Activated naive CD4-positive, alpha-beta T cell treated with Interleukin-2 at 50 U/mL for 16 hours (primary cell): ENCODE results near the gene SPRED2.

Source experiments
- DNase-seq: peaks from one replicate; pipeline ENCODE4 v3.0.0-alpha.2; 2020

The SPRED2 gene

DNA sequence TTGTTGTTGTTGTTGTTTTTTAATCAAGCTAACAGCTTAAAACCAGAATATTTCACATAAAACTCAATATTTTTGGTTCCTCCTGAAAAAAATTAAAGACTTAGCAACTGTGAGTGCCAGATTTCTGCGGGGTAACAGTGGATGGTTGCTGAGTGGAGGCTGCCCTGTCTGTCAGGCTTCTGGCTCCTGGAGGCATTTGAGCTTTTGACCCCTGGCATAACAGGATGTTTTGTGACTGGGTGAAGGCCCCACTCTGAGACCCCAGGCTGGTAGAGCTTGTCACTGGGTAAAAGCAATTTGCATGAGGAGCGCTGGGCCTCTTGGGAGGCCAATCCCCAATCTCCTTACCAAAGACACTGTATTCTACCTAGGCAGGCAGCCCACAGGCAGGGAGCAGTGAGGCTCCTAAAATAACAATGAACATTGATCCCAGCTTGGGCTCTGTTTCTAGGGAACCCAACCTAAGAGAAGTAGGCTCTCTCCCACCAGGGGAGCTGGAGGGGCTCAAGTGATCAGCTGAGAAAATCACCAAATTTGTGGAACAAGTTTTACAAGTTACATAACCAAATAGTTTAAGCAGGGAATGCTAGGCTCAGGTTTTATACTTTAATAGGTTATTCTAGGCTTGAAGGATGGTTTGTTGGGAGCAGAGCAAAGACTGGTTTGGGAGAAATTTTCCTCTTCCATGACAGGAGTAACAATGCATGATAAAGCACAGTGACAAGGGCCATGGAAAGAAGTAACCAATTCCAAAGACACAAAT, 5.9 kb upstream of the SPRED2 start:
- no peak for DNase-seq

DNA sequence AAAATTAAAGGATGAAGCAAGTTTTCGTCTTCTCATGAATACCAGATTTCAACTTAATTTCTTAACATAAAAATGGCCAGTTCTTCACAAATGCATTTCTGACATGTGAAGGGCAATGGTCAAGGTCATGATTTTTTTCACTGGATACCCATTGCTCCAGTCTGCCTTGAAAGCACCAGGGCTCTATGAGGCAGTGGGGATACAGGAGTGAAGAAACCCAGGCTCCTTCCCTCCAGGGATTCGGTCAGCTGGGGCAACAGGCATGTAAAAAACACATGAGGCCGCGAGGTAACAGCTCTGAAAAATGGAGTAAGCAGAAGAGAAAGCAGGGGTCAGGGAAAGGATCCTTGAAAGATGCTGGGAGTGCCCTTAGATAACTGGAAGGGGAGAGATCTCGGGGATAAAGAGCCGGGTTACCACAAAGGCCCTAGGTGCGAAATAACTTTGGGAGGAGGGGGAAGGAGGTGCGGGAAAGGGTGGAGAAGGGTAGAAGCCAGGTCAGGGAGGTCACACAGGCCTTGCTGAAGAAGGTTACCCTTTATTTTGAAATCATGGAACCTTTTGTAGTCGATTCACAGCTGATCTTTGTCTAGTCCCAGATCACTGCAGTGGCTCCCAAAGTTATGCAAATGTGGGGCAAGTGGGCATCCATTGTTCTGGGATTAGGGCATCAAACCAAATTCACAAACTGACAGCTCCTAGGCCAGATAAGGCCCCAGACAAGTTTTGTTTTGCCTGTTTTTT, 5.2 kb upstream of the SPRED2 start:
- DNase-seq, result no peak

DNA sequence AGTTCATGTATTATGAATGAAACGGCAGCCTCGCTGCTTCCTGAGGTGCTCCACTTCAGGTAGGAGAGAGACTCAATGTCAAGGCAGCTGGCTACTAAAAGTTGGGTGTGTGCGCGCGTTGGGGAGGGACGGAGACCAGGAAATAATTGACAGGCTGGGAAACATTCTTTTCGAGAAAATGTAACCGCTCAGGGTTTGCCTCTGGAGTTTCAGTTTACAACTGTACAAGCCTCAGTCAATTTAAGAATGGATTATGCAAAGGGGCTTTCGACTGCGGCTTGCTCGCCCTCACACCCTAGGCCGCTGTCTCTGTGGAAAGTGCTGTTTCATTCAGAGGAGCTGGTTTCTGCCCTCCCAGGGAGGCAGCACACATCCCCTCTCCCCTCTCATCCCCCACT, 4.4 kb upstream of the SPRED2 start:
- DNase-seq, result peak; percentile 57

DNA sequence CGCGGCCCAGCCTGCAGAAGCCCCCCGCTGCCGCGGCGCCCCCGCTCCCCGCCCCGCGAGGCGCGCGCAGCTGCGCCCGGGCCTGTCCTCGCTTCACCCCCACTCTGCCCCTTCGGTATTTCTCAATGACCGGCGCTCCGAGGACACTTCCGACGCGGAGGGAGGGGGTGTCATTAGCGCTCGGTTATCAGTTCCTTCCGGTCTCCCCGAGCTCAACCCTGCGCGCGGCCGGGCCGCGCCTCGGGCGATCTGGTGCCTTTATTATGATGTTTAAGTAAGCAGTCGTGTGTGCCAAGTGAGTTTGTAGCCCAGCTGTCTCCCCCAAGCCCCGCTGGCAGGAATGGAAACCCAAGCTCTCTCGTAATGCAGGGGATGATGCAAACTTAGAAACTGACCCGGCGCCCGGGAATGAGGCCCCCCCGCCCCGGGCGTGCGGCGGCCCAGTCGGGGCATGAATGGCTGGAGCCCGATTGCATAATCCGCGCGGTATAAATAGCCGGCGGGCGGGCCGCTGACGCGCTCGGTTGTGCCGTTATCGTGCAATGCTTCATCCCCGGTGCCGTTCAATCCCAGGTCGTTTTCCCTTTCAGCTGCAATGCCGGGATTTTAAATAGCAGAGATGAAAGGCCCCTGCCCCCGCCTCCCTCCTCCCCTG, 3.9 kb upstream of the SPRED2 start:
- DNase-seq, result peak; percentile 29

DNA sequence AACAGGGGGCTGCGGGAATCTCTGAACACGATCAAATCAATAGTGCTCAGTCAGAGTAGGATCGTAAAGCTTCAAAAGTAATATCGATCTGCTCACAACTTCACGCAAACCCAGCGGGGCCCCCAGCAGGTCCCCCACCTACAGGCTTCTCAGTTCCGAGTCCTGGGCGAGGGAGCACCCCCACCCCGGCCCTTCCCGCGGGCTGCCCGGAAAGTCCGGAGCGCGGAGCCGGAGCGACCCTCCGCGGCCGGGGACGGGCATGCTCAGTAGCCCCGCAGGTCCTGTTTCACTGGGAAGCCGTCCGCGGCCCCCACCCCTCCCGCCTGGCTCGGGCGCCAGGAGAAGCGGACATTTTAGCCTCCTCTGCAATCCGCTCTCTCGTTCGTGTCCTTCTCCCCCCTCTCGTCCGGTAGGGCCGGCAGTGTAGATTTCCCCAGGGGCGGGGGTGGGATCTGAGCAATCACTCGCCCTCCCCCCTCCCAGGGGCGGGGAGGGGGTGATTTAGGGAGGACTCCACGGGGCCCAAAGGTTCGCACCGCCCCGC, 3.3 kb upstream of the SPRED2 start:
- peak; percentile 62 for DNase-seq

DNA sequence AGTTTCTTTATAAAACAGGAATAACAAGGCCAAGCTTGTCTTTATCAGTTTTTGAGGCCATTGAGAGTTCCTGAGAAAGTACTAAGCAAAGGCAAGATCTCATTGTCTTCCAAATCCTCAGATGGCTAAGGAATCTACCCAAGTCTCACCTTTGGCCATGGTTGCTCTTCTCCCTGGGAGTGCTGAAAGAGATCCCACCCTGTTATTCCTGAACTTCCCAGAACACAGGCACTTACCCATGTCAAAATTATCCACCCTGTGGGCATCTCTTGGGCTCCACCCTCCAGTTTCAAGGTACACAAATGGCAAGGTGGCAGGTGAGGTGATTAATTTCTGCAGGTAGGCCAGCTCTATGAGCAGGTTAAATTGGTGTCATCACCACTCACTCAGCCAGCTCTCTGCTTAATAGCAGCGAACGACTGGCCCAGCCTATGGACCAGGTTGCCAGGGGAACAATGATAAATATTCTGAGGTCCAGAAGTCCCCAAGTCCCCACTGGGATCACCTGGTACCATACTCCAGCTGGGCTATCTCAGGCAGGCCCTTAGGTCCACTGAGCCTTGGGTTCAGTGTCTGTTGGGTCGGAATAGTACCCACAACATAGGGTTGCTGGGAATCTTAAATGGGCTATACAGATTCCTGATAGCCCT, 2.3 kb upstream of the SPRED2 start:
- DNase-seq, result no peak

DNA sequence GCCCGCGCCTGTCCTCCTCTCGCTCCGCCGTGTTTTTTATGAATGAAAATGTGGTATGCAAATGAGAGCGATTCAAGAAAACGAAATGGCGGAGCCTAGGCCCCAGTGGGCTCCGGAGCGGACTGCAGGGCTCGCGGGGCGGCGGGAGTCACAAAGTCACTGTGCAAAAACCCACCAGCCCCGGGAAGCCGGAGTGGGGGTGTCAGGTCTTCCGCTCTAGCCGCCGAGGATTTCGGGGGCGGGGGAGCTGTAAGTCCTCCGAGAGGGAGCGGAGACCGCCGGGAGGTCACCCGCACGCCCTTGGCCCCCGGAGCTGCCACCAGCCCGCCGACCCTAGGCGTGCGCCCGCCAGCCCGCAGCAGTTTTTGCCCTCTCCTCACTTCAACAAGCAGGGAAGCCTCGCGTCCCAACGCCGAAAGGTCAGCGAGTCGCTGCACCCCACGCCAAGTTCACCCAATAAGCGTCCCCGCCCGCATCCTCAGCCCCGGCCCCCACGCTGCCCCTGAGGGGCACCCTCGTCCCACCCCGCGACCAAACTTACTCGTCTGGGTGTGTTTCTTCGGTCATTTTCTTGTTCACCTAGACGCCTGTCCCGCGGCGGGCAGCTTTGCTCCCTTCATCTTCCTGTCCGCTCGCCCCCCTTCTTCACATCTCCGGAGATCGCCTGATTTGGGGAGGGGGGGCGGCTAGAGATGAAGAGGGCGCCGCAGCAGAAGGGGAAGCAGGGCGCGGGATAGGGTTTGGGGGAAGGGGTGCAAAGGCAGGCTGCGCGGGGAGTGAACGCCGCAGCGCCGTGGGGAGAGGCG, 775 bp downstream of the SPRED2 start:
- peak; percentile 51 for DNase-seq

DNA sequence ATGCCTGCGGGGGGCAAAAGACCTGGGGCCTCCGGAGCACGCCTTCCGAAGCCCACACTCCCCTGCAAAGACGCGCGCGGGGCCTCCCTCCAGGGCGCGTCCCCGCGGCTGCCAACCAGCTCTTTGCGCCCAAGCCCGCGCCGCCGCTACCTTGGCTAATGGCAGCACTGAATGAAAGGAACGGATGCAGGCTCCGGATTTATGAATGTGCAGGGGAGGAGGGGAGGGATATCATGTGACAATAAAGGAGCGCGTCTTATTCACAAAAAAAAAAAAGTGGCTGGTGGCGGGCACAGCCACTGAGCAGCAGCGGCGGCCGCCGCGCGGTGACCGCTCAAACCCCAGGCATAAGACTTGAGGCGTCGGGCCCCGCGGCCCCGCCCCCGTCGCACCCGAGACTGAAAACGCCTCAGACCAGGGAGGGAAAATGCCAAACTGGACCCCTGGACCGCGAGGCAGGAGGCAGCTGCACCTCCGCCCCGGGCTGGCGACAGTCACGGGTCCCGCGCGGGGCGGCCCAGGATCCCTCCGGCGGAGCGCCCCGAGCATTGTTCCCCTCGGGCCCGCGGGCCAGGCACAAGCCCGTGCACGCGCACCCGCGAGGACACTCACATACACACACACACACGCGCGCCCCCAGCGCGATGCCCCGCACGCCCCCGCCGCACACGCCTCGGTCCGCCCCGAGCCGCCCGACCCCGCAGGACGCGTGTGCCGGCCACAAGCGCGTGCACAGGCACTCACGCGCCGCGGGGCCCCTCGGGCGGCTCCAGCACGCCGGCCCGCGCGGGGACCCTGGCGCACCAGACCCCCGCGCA, 1.6 kb downstream of the SPRED2 start:
- peak; percentile 63 for DNase-seq

DNA sequence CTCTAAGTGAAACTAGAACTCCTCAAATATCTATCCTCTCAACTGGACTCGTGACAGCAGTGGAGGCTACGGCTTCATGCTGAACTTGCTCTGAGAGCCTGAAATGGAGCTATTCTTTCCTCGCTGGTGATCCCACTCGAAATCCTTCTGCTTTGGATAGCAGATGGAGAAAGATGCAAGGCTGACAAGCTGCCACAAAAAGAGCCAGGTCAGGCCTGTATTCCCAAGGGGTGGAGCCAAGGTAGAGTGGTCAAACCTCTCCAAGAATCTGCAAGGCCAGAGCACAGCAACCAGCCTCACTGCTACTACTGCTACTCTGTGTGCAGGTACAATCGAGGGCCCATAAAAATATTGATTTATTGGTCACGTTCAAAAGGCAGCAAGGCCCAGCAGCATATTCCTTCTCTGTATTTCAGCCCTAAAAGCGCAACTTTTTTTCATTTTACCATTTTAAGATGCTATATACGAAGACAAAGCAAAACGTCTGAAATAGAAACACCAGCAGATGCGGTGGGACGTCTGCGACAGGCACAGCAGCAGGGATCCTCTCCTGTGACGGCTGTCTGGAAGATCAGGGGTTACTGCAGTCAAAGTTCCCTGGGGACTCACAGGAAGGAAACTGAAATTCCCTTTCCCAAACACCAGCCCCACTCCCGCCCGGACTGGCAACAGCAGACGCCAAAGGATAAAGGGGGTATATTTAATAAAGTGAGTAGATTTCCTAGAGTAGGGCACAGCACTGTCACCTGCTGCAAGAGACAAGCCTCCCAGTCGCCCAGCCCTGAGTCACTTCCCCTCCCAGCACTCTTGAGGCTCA, 2.4 kb downstream of the SPRED2 start:
- DNase-seq, result no peak

DNA sequence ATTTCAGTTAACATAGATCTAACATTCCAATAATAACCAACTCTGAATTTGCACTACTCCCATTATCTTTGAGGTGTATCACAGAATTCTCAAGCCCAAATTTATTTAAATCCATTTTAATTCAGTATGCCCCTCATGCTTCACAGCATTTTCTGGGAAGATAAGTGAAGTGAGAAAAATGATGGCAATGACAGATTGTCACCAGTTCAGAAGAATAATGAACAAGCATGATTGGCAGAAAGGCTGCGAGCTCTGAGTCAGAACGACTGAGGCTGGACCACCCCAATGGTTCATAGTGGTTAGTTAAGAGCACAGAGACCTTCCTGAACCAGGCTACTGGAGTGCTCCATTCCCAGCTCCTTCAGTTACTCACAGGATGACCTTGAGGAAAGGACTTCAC, 4.9 kb downstream of the SPRED2 start:
- no peak for DNase-seq

DNA sequence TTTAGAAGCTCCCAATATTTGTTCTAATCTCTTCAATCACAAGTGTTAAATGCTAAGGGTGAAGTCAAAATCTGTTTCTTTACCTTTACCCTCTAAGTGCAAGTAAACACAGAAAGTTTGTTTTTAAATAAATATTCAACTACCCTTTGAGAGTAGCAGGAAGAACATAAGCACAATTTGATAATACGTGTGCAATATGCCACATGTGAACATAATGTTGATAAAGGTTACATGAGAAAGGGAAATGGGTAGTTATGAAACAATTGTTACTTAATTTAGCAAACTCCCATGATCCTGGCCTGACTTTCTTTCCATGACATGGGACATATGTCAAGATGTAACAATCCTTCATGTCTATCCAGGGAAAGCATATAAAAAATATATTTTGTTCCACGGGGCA, 7.1 kb downstream of the SPRED2 start:
- no peak for DNase-seq

DNA sequence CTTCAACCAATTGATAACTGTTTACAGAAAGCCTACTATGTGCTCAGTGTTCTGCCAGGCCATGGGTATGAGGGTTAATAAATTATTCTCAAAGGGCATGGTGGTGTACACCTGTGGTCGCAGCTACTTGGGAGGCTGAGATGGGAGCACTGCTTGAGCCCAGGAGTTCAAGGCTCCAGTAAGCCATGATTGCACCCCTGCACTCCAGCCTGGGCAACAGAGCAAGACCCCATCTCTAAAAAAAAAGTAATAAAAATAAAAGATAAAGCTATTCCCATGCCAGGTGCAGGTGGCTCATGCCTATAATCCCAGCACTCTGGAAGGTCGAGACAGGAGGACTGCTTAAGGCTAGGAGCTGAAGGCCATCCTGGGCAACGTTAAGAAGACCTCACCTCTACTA, 8.0 kb downstream of the SPRED2 start:
- no peak for DNase-seq

DNA sequence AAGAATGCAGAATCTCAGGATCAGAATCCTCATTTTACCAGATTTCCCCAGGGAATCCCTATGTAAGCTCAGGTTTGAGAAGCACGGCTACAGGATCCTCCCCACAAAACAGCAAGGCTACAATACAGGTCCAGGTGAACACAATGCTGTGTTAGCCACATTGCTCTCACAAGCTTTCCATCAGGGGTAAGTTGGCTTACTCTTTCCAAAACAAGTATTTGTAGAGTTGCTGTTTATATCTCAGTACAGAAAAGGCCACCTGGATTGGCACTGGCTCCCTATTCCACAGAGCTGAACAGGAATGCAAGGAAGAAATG, 11.0 kb downstream of the SPRED2 start:
- DNase-seq, result no peak

DNA sequence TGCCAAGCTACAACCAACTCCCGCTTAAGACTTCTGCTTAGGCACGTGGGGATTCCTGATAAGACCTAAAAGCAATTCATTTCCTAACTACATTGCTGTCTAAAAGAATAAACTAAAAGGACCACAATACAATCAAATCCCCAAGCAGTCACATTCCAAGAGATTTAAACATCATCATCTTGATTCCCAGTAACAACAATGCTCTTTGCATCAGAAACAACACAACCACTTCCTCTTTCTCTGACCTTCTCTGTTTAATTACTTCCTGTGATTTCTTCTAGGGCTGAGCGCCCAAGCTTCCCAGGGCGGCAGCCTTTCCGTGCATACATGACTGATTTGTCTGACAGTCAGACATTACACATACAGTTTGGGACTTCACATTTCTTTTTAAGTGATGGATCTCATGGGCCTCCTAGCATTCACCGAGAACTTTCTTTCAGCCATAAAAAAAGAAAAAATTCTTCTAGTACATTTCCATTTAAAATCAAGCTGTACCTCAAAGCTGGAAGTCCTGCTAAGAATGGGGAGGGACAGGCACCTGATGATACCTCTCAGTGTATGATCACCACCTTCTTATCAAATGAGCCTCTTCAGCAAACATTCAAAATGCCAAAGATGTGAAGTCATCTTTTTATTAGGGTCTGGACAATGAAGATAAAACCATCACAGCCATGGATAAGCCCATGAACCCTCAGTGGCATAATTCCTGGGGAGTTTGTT, 11.5 kb downstream of the SPRED2 start:
- DNase-seq, result no peak

DNA sequence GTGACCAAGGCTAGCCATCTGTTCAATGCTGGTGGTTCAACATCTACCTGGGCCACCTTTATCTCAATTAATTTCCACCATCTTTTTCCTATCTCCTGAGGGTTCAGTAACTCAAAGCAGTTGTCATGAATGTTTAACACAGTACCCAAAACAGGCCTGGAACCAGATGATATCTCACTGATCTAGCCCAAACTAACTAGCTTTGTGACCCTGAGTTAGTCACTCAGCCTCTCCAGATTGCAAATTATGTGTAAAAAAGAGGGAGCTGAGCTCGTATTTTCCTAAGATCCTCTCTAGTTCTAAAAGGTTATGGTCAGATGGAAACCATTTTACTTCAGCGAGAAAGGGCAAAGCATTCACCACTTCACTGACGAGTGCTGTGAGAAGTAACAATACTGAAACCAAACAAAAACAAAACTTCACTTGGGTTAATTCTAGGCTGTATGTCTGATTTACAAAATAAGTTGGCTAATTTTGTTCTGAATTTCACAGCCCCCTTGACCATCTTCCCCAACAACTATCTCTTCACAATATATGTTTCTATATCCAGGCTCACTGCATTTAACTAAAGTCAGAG, 14.8 kb downstream of the SPRED2 start:
- no peak for DNase-seq

DNA sequence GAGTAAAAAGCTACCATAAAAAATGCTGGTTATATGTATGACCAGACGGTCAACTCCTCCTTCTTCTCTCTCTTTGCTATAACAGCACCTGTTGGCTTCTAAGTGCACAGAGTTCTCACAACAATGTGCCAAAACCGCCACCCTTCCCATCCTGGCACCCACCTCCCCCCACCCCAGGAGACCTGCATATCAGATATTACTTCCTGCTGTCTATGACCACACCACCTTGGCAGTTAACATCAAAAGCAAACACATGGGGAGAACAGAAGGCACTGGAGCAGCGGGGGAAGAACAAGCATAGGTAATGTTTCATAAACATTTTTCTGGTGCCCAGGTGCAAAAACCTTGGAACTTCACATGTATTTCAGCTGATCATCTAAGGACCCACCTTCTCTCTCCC, 15.5 kb downstream of the SPRED2 start:
- no peak for DNase-seq

DNA sequence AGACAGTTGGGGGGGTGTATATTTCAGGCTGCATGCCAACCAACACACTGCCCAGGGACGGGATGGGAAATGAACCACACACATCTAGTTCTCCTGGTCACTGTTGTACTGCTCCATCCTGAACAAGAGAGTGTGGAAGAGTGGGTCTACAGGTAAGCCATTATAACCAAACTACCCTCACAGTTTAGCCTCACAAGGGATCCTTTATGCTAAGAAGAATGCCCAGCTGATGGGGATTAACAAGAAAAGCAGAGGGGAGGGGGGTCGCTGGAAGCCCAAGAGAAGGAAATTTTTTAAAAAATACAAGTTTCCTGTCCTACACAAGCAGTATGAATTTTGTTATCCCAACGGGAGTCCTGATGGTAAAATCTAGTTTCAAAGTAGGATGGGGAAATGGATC, 16.1 kb downstream of the SPRED2 start:
- no peak for DNase-seq

DNA sequence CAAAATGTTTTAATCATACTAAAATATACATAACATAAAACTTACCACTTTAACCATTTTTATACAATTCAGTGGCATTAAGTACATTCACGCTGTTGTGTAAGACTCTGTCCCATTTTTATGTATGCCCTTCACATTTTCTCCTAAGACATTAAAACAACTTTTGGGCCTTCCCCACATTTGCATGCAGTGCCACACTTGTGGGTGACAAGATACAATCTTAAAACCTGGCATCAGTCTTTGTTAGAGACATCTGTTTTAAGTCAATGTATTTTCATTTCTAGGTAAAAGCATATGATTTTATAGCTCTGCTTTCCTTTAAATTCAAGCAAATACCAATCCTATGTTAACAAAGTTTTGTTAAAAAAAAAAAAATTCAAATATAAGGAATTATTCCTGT, 17.3 kb downstream of the SPRED2 start:
- DNase-seq, result no peak

DNA sequence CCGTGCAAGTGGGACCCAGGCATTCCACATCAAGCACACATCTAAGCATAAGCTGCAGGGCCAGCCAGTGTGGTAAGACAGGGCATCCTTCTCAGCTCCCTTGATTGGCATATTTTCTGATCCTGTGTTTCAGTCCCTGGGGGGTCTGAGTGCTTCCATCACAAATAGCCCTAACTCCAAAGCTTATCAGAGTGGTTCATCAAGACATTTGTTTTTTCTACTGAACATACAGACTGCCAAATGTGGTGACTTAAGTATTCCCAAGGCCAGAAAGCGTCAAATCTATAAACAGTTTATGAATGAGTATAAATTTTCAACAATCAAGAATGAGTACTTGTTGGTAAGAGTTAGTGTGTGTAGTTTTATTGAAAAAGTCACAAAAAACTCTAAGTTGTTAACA, 18.8 kb downstream of the SPRED2 start:
- no peak for DNase-seq

DNA sequence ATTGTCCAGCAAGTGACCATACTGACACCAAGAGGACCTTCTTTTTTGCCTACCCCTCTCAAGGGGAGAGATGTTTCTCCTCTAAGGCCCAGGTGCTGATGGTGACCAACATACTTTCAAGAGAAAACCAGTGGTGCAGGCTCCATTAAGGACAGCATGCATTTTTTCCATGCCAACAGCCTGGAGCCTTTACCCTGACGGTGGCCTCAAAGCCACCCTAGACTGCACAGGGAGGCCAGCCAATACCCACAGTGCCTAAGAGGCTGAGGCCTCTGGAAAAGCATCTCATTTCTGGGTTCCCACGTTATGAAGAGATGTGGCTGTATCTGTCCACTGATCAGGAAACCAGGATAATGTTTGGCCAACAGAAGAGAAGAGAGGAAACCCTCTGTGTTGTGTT, 19.3 kb downstream of the SPRED2 start:
- DNase-seq, result no peak
